ENCODE results near the gene SOS2. TPM values are rescaled to one million over a fixed set of nuclear protein-coding genes. Genes with fewer than 3 reads are reported as not detected.

SOS2 gene
- total and polyA plus RNA-seq, 4 donors, result 3.1 to 20.1 (median 9.1) TPM

DNA sequence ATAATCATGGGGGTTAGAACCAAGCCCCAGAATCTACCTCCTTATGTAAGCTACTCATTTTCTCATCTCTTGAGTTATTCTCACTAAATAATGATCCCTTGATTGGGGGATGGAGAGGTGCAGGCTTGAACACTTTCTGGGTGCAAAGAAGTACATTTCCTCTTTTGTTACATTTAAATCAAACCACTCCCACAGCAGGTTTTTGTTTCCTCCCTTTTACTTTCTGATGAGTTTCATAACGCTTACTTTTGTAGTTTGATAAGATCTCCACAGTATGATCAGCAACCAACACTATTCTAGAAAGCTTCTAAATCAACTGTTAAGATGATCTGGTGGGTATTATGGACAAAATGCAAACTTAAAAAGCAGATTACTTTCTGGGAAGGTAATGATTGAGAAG, 135.5 kb downstream of the SOS2 start (continued):
- TF ChIP-seq ZBTB33 (IDR thresholded peaks at IDR 0.05), result no peak
- TF ChIP-seq RAD21 (IDR thresholded peaks at IDR 0.05), result no peak
- no peak for TF ChIP-seq RXRA (IDR thresholded peaks at IDR 0.05)
- TF ChIP-seq TAF1 (conservative IDR thresholded peaks at IDR 0.05), result no peak

DNA sequence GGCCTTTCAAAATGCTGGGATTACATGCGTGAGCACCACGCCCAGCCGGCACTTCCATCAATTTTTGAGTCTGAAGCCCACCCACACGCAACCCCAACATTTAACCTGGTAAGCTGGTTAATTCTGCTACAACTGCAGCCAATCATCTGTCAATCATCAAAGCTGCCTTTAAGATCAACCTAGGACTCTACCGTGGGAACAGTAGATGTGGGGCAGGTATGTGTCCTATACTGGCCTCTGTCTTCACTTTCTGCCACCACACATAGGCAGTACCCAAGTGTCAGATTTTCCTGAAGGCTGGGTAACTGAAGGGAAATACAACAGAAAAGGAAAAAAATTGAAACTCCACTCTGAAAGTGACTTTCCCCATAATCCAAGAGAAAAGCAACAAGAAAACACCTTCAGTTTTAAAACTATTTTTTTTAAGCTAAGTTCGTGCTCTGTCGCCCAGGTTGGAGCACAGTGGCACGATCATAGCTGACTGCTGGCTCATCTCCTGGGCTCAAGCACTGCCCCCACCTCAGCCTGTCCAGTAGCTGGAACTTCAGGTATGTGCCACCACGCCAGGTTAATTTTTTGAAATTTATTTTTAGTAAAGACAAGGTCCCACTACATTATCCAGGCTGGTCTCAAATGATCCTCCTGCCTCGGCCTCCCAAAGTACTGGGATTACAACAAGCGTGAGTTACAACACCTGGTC, 137.2 kb downstream of the SOS2 start:
- no peak for DNase-seq (ENCODE audit: low spot score)
- Histone ChIP-seq H3K9ac (ENCODE audit: low read depth in 1 of 2, low read length in 2 of 2) (no peak overlapping the region), H3K4me3 (ENCODE audit: low read depth in 1 of 3, low read length in 3 of 3) (no peak overlapping the region), H3K36me3 (ENCODE audit: control insufficient read depth in 4 of 4, insufficient read depth in 3 of 4, low read depth in 1 of 4, low read length in 3 of 4) (no peaks in the 10 kb centered on the region), H3K27me3 (ENCODE audit: control insufficient read depth in 4 of 4, insufficient read depth in 4 of 4, low read length in 3 of 4) (no peaks in the 10 kb centered on the region), H3K27ac (ENCODE audit: low read depth in 1 of 2, low read length in 2 of 2) (no peak overlapping the region), H3K4me1 (ENCODE audit: control insufficient read depth in 4 of 4, insufficient read depth in 4 of 4, low read length in 3 of 4) (no peaks in the 10 kb centered on the region), H3K9me3 (ENCODE audit: control insufficient read depth in 4 of 4, low read length in 3 of 4) (no peaks in the 10 kb centered on the region)
- WGBS, result 97% methylated on average over 11 of the region's 11 CpGs
- TF ChIP-seq RXRA (IDR thresholded peaks at IDR 0.05) (no peak), RAD21 (IDR thresholded peaks at IDR 0.05) (no peak), FOXA1 (IDR thresholded peaks at IDR 0.05) (no peak), GABPA (IDR thresholded peaks at IDR 0.05 in 1 of 2, conservative IDR thresholded peaks at IDR 0.05 in 1 of 2) (no peak), TAF1 (conservative IDR thresholded peaks at IDR 0.05) (no peak), YY1 (IDR thresholded peaks at IDR 0.05) (no peak), HNF4A (conservative IDR thresholded peaks at IDR 0.05) (no peak), HNF4G (IDR thresholded peaks at IDR 0.05) (no peak), MAX (IDR thresholded peaks at IDR 0.05) (no peak), JUND (IDR thresholded peaks at IDR 0.05) (no peak), ZBTB33 (IDR thresholded peaks at IDR 0.05) (no peak), ATF3 (IDR thresholded peaks at IDR 0.05) (no peak), FOXA2 (IDR thresholded peaks at IDR 0.05) (no peak), SP1 (IDR thresholded peaks at IDR 0.05) (no peak), EGR1 (IDR thresholded peaks at IDR 0.05; ENCODE audit: low read depth in 2 of 2) (no peak)
- TF ChIP-seq, protein P1, sequence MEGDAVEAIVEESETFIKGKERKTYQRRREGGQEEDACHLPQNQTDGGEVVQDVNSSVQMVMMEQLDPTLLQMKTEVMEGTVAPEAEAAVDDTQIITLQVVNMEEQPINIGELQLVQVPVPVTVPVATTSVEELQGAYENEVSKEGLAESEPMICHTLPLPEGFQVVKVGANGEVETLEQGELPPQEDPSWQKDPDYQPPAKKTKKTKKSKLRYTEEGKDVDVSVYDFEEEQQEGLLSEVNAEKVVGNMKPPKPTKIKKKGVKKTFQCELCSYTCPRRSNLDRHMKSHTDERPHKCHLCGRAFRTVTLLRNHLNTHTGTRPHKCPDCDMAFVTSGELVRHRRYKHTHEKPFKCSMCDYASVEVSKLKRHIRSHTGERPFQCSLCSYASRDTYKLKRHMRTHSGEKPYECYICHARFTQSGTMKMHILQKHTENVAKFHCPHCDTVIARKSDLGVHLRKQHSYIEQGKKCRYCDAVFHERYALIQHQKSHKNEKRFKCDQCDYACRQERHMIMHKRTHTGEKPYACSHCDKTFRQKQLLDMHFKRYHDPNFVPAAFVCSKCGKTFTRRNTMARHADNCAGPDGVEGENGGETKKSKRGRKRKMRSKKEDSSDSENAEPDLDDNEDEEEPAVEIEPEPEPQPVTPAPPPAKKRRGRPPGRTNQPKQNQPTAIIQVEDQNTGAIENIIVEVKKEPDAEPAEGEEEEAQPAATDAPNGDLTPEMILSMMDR (IDR thresholded peaks at IDR 0.05; ENCODE audit: low read depth, low read length, missing input control), result no peak
